ENCODE results near the gene TSPEAR.

- TF ChIP-seq SIN3A (IDR thresholded peaks at IDR 0.05; ENCODE audit: borderline replicate concordance, insufficient read depth, low read length) (no peak), TAF1 (IDR thresholded peaks at IDR 0.05; ENCODE audit: borderline replicate concordance, insufficient read depth, low read length) (no peak), REST (IDR thresholded peaks at IDR 0.05; ENCODE audit: insufficient read depth in 1 of 2, low read depth in 2 of 2, low read length in 2 of 2) (no peak)
Measured at GRCh38 chr21:44466996-44467858, 244.1 kb downstream of the TSPEAR start.

Data from PFSK-1 (cell line).